H54 (cell line): ENCODE measurements around the gene ASIC1.

Source experiments
- DNase-seq: peaks from one replicate; pipeline ENCODE4 v3.0.0; 2011; ENCODE audit warnings: low spot score, mixed read lengths; ENCODE audit not compliant: insufficient read length
- FAIRE-seq: peaks from 3 replicates; lab custom pipeline; 2011; peaks lifted over from hg19 to GRCh38; lab: Jason Lieb, UNC
- POLR2A ChIP-seq: IDR thresholded peaks from 2 replicates; pipeline ENCODE4 v1.6.1; 2011; ENCODE audit warnings: low read depth, mild to moderate bottlenecking, low read length

The ASIC1 gene

DNA sequence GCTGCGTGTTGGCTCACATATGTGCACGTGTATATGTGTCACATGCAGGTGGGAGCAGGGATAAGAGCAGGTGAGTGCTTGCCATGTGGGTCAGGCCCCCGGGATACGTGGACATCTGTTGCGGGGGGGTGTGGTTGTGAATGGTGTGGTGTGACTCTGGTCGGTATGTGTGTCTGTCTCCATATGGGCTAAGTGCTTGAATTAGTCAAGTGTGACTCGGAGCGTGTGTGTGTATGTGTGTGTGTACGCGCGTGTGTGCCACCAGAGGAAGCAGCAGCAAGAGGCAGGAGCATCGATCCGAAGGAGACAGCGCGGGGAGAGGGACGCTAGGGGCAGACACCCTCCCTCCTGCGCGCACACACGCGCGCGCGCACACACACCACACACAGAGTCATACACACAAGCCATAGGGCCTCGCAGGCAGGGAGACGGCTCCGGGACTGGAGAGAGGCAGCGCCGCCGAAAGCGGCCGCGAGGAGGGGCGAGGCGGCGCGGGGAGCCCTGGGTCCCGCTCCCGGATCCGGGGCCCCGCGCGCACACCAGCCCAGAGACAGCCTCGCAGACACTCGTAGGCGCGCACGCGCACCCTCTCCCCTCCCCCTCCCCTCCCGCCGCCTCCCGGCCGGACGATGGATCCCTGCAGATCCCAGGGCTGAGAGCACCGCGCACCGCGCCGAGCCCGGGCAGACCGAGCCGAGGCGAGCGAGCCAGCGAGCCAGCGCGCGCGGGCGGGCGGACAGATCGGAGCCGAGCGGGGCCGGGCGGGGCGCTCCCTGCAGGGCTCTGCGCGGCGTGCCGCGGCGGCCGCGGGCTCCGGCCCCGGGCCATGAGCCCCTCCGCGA, at the start of gene ASIC1:
Gene ASIC1 (plus strand): TSS at position 597 of the 842 bp plus-strand sequence. CDS start 1,171 bp downstream, outside the sequence.
- FAIRE-seq: no peak
- TF ChIP-seq POLR2A: no peak
- DNase-seq: peak; percentile 75

DNA sequence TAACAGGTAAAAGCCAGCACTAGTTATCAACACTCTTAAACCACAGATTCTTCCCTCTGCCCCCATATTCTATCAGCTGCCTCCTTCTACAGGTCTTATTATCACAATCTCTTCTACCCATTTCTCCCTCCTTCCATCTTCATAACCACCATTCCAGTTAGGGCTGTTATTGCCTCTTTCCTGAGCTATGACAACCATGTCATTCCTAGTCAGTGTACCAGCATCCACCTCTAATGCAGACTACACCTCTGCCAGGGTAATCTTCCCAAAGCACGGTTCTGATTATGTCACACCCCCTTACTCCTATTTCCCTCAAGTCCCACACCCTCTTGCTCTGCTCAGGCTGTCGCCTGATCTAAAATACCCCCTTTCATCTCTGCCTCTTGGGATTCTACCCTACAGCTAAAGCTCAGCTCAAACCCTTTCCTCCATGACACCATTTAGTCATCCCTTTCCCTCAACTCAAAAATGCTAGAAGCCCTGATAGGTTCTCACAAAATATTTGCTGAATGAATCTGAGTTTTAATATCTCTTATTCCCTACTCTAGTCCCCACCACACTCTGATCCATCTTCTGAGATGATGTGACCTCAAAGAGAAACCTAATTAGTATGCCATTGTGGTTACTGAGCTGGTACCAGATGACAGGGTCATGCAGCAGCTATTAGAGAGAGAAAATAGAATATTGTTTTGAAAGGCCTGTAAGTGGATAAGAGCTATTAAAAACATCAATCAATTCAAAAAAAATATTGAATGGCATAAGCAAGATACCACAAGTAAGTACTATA, 43.8 kb upstream of the ASIC1 start:
- no peak for TF ChIP-seq POLR2A
- FAIRE-seq (no peak), DNase-seq (no peak)

DNA sequence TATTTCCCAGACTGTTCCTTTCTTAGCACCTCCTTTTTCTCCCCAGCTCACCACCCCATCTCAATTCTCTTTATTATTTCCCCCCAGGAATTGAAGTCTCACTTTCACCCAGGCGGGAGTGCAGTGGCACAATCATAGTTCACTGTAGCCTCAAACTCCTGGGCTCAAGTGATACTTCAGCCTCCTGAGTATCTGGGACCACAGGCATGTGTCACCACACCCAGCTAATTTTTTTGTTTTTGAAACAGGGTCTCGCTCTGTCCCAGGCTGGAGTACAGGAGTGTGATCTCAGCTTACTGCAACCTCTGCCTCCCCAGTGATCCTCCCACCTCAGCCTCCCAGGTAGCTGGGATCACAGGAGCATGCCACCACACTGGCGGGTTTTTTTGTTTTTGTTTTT, 43.1 kb upstream of the ASIC1 start:
- DNase-seq (no peak), FAIRE-seq (no peak)
- no peak for TF ChIP-seq POLR2A

DNA sequence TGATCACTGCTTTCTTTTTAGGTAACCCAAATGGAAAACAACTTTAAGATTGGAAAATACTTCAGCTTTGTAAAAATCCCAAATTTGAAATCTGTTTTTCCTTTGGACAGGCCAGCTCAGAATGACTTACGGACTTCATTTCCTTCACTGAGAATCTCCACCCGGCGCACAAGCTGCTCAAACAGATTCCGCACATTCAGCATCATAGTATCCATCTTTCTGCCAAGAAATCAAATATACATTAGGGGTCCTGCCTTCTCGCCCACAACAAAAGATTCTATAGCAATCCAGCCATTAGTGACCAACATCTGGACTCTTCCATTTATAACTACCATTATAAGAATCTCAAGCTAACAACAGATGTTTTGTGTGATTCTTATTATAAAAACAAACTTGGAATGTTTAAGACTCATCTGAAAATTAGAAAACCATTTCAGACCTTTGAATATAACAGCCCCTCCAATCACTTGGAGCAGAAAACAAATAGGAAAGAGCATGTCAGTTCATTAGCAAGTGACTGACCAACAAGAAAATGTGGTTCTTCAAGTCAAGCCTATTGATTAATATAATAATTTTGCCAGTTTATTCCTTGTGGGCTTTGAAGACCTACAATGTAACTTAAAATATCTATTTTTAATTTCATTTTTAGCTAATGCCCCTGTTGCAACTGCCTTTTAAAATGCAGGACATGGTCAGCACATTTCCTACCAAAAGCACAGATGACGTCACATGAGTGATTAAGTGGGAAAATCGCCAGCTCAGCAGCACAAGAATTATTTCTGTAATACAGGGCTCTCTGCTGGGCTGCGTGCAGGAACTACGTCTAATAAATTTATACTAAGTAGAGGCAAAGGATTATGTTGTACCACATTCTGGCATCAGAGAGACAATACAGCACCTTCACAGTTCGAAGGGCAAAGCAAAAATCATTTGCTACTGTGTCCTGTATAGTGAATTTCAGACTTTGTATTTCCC, 40.6 kb upstream of the ASIC1 start:
- TF ChIP-seq POLR2A: no peak
- no peak for FAIRE-seq
- no peak for DNase-seq

DNA sequence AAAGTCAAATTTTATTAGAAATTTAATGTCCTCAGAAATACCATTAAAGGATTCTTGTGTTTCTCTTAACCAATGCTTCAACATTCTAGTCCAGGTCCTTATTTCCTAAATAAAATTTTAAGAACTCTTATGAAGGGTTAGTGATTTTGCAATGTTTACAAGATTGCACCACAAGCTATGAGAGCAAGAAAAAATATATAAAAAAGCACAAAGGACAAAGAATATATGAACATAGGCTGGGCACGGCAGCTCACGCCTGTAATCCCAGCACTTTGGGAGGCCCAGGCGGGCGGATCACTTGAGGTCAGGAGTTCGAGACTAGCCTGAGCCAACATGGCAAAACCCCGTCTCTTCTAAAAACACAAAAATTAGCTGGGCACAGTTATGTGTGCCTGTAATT, 39.8 kb upstream of the ASIC1 start:
- TF ChIP-seq POLR2A: no peak
- DNase-seq (no peak), FAIRE-seq (no peak)

DNA sequence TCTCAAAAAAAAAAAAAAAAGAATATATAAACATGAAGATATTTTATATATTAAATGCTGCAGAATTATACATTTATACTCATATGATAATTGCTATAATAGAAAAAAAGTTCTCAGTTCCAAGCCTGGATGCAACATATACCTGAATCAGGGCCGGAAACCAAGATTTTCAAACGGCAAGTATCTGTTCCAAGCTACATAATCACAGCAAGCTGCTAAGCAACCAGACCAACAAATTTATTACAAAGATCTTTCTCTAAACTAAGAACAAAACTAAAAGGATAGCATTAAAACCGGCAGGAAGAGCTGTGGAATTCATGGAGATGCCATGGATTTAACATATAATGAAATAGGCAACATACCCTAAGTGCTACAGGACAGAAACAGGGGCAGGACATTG, 39.2 kb upstream of the ASIC1 start:
- no peak for TF ChIP-seq POLR2A
- no peak for DNase-seq

DNA sequence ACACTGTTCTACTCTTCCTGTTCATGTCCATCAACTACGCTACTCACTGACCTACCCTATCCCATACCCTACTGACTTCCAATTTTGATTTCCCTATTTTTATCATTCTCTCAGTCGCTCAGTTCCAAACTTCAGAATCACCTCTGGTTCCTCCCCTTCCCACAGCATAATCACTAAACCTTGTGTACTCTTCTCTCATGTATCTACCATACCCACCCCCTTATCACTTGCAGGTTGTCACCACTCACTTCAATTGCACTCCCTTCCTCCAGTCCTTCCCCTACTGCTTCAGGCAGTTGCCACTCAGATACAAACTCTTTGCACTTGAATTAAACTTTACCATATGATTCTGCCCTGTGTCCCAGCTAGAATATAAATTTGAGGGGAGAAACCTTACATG, 38.4 kb upstream of the ASIC1 start:
- TF ChIP-seq POLR2A: no peak
- FAIRE-seq (no peak), DNase-seq (no peak)

More for the DNA sequence above, 39.2 kb upstream of the ASIC1 start:
- no peak for FAIRE-seq

DNA sequence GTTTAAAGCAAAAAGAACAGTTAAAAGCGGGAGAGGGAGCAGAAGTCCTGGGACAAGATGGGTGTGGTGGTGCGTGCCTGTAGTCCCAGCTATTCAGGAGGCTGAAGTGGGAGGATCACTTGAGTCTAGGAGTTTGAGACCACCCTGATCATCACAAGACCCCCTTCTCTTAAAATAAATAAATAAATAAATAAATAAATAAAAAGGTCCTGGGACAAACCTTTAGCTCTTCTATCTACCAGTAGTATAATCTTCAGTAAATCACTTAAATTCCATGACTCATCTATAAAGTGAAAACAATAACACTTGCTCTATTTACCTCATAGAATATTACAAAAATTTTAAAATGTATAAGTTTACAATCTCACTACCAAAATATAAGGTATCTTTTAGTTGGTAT, 37.9 kb upstream of the ASIC1 start:
- no peak for TF ChIP-seq POLR2A
- no peak for FAIRE-seq
- DNase-seq: no peak

DNA sequence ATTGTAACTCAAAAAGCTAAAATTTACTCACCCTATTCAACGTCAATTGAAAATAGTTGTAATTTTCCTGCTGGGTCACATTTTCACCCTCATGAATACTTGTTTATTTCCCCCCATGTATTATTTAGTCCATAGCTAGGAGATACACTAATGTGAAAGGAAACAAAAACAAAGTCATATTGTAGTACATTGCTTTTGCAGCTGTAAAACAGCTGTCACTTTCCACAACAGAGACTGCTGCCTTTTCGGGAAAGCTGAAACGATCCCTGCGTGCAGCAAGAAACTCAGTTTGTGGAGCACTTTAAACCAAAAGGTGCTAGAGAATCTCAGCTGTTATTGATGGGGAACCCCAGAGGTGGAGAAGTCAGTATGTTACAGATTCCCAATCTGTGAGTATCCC, 36.4 kb upstream of the ASIC1 start:
- no peak for TF ChIP-seq POLR2A
- FAIRE-seq: no peak
- no peak for DNase-seq

DNA sequence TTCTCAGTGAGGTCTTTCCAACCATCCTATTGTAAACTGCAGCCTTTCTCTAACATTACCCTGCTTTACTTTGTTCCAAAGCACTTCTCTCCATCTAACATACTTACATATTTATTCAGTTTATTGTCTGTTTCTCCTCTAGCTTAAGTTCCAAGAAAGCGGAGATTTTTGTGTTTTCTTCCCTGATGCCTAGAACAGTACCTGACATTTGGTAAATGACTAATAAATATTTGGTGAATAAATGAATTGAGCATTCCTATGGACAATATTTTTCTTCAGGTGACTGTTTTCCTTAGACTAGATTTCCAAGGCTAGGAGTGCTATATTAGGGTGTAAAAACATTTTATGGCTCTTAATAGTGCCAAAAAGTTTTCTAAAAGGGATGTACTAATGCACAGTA, 34.5 kb upstream of the ASIC1 start:
- TF ChIP-seq POLR2A: no peak
- FAIRE-seq (no peak), DNase-seq (no peak)

DNA sequence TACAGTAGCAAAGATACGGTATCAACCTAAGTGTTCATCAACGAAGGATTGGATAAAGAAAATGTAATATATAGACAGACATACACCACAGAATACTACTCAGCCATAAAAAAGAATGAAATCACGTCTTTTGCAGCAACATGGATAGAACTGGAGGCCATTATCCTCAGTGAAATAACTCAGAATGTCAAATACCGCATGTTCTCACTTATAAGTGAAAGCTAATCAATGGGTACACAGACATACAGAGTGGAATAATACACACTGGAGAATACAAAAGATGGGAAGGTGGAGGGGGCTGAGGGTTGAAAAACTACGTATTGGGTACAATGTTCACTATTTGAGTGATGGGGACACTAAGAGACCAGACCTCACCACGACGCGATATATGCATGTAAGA, 33.2 kb upstream of the ASIC1 start:
- no peak for DNase-seq
- no peak for FAIRE-seq
- no peak for TF ChIP-seq POLR2A

DNA sequence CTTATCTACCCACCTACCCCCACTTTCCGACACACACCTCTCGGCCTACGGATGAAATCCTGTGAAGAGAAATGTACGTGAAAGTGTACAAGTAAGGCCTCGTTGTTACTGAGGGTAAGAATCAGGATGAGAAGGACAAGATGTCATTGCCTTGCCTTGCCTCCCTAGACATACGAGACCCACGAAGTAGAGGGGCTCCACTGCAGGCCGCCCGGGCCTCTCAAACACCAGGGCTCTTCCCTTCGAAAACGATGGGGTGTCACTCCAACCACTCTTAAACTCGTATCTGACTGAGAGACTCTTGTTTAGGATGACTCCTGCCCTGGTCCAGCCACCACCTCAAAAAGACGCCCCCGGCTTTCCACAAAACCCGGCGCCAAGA, 32.6 kb upstream of the ASIC1 start:
- DNase-seq (no peak), FAIRE-seq (no peak)
- no peak for TF ChIP-seq POLR2A
